ENCODE data around the gene MCM8. TPM values are rescaled to one million over a fixed set of nuclear protein-coding genes. Genes with fewer than 3 reads are reported as not detected.

Gene MCM8
- total RNA-seq, 4 donors from 2014 or later, result 2.9 to 5.1 (median 3.4) TPM

DNA sequence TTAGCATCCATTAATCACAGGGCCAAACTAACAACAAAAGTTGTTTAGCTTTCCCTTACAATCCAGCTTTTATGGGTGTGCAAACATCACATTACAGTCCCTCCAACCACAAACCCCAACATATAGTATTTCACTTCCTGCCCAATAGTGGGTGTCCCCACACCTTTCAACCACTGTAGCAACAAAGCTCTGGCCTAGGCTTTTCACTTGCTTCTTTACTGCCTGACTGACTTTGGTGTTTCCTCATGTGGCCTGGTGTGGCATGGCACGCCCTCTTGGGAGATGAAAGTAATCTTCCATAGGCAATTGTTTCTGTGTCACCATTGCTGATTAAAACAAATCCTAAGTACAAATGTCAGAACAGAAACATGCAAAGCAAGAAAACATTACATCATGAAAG, 46.3 kb downstream of the MCM8 start:
- H3K36me3 ChIP-seq, result peaks cover 0 to 19% (median 0%) of the 10 kb centered on the region in 3 donors
- 86 to 89% methylated on average over 1 of the region's 1 CpG for WGBS, 2 donors

GRCh38 chr20:5999783-6000182, 49.3 kb downstream of the MCM8 start:
- Histone ChIP-seq H3K27me3 (no peaks in the 10 kb centered on the region), H3K36me3 (peaks cover 0 to 19% (median 0%) of the 10 kb centered on the region in 3 donors), H3K9me3 (no peaks in the 10 kb centered on the region), H3K4me1 (peaks cover 0 to 3% (median 0%) of the 10 kb centered on the region in 4 donors), H3K4me3 (no peak overlapping the region), H3K27ac (no peak overlapping the region)
- no peak for DNase-seq (ENCODE audit: low spot score in 2 of 2)
- TF ChIP-seq CTCF (IDR thresholded peaks at IDR 0.05) (no peak), EP300 (IDR thresholded peaks at IDR 0.05) (no peak), POLR2A (IDR thresholded peaks at IDR 0.05) (no peak)
- 93 to 98% methylated on average over 9 of the region's 9 CpGs for WGBS, 2 donors

More for the DNA sequence above, 46.3 kb downstream of the MCM8 start:
- Histone ChIP-seq H3K4me1 (no peaks in the 10 kb centered on the region), H3K27me3 (no peaks in the 10 kb centered on the region), H3K27ac (no peak overlapping the region), H3K4me3 (no peak overlapping the region), H3K9me3 (no peaks in the 10 kb centered on the region)
- DNase-seq (ENCODE audit: low spot score in 2 of 2), result no peak
- TF ChIP-seq POLR2A (IDR thresholded peaks at IDR 0.05) (no peak), CTCF (IDR thresholded peaks at IDR 0.05) (no peak), EP300 (IDR thresholded peaks at IDR 0.05) (no peak)

- WGBS, 2 donors, result 82 to 86% methylated on average over 8 of the region's 8 CpGs
- peaks cover 0 to 14% (median 0%) of the 10 kb centered on the region in 3 donors for H3K36me3 ChIP-seq
- no peak for DNase-seq (ENCODE audit: low spot score in 2 of 2)
- H3K27me3 ChIP-seq, result no peaks in the 10 kb centered on the region
- TF ChIP-seq CTCF (IDR thresholded peaks at IDR 0.05), result no peak
- TF ChIP-seq POLR2A (IDR thresholded peaks at IDR 0.05), result no peak
- no peak for TF ChIP-seq EP300 (IDR thresholded peaks at IDR 0.05)
- H3K27ac ChIP-seq, result no peak overlapping the region
- peaks cover 0 to 12% (median 1%) of the 10 kb centered on the region in 4 donors for H3K4me1 ChIP-seq
- no peaks in the 10 kb centered on the region for H3K9me3 ChIP-seq
- no peak overlapping the region for H3K4me3 ChIP-seq
Observed at GRCh38 chr20:6000871-6001270, 50.4 kb downstream of the MCM8 start.

DNA sequence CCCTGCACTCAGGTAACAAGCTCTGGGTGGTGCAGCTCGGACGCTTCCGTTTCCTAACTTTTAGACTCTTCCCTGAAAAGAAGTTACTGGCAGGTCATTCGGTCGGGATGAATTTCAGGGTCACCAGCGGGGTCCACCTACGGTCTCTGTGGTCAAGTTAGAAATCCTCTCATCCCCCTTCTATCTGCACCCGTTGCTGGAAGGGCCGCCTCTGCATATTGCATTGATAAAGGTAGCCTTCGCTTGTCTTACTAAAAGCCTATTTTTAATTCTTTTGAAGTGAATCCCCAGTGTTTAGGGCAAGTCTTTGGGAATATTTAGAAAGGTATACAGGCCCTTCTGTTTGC, 56.1 kb downstream of the MCM8 start:
- H3K9me3 ChIP-seq, result no peaks in the 10 kb centered on the region
- no peak for TF ChIP-seq POLR2A (IDR thresholded peaks at IDR 0.05)
- no peak for TF ChIP-seq EP300 (IDR thresholded peaks at IDR 0.05)
- TF ChIP-seq CTCF (IDR thresholded peaks at IDR 0.05), result no peak

GRCh38 chr20:6007094-6007528, 56.7 kb downstream of the MCM8 start:
- Histone ChIP-seq H3K36me3 (peaks cover 0 to 24% (median 10%) of the 10 kb centered on the region in 3 donors), H3K27ac (peak overlapping the region in 1 of 4 donors; percentile 51), H3K27me3 (no peaks in the 10 kb centered on the region), H3K4me3 (peak overlapping the region; percentile 63 to 74 (median 67)), H3K4me1 (peaks cover 6 to 44% (median 19%) of the 10 kb centered on the region in 4 donors), H3K9me3 (no peaks in the 10 kb centered on the region)
- TF ChIP-seq EP300 (IDR thresholded peaks at IDR 0.05), result no peak
- TF ChIP-seq POLR2A (IDR thresholded peaks at IDR 0.05), result no peak
- no peak for DNase-seq (ENCODE audit: low spot score in 2 of 2)
- WGBS, 2 donors, result 13% methylated on average over 4 of the region's 4 CpGs

More for the DNA sequence above, 56.1 kb downstream of the MCM8 start:
- peaks cover 0 to 19% (median 10%) of the 10 kb centered on the region in 3 donors for H3K36me3 ChIP-seq
- 0 to 2% methylated on average over 10 of the region's 10 CpGs for WGBS, 2 donors
- no peaks in the 10 kb centered on the region for H3K27me3 ChIP-seq
- peak overlapping the region; percentile 50 to 89 (median 86) for H3K27ac ChIP-seq
- no peak for DNase-seq (ENCODE audit: low spot score in 2 of 2)
- peak overlapping the region; percentile 63 to 74 (median 67) for H3K4me3 ChIP-seq
- peaks cover 6 to 44% (median 19%) of the 10 kb centered on the region in 4 donors for H3K4me1 ChIP-seq
